Daoy (cell line): ENCODE data around the gene LPCAT3. TPM values are rescaled to one million over a fixed set of nuclear protein-coding genes. Genes with fewer than 3 reads are reported as not detected.

ENCODE experiments used
- DNase-seq: peaks from one replicate; pipeline ENCODE4 v3.0.0-alpha.2; 2015; ENCODE audit warnings: low read depth
- total RNA-seq: library from RNA; depleted of rRNA; stranded (reverse); fragments of >200 nt; shearing (Covaris generic); gene quantifications from 2 replicates; pipeline ENCODE4 v1.2.3, GENCODE V29; 2014

LPCAT3 gene
- total RNA-seq, 1 experiment from 2014 or later, result 13.7 TPM

GRCh38 chr12:6964605-6965025 lies 53.7 kb downstream of the LPCAT3 start:
- no peak for DNase-seq

DNA sequence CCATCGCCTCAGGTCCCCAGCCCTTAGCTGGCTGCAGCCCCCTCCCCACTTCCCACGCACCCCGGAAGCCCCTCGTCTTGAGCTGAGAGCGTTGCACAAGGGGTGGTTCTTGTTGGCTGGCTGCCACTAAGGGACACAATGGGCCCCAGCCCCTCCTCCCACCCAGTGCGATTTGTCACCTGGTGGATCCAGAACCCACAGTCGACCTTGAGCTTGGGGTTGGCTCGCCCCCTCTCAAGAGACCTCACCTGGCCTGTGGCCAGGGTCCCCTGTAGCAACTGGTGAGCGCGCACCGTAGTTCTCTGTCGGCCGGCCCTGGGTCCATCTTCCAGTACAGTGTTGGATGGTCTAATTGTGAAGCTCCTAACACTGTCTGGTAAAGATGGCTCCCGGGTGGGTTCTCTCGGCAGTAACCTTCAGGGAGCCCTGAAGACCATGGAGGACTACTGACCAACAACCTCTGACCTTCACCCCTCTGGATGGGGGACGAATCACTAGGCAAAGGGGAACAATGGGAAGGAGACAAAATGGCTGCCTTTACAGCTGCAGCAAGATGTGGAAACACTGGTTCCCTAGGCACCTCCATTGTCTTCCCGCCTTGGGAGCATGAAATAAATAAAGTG lies 54.4 kb downstream of the LPCAT3 start:
- no peak for DNase-seq

GRCh38 chr12:6963016-6963731 lies 55.1 kb downstream of the LPCAT3 start:
- DNase-seq, result no peak

- DNase-seq, result no peak
These were observed 55.8 kb downstream of the LPCAT3 start for GRCh38 chr12:6962285-6963015.

- peak; percentile 90 for DNase-seq
These were observed 56.5 kb downstream of the LPCAT3 start for GRCh38 chr12:6961695-6962284.

DNA sequence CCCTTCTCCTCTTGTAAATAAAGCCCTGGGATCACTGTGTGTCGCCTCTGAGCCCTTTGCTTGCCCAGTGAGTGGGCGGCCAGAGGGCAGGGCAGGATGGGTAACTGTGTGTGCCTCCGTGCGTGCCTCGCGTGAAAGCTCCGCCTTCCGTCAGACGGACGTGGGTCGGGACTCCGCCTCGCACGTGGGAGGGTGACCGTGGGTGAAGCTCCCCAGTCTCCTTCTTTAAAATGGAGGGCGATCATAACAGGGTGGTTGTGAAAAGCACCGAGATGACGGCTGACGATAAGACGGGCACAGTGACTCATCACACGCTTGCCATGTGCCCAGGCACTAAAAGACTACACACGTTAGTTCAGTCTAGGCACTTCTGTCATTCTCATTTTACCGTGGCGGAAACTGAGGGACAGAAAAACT lies 57.0 kb downstream of the LPCAT3 start:
- DNase-seq, result peak; percentile 86

DNA sequence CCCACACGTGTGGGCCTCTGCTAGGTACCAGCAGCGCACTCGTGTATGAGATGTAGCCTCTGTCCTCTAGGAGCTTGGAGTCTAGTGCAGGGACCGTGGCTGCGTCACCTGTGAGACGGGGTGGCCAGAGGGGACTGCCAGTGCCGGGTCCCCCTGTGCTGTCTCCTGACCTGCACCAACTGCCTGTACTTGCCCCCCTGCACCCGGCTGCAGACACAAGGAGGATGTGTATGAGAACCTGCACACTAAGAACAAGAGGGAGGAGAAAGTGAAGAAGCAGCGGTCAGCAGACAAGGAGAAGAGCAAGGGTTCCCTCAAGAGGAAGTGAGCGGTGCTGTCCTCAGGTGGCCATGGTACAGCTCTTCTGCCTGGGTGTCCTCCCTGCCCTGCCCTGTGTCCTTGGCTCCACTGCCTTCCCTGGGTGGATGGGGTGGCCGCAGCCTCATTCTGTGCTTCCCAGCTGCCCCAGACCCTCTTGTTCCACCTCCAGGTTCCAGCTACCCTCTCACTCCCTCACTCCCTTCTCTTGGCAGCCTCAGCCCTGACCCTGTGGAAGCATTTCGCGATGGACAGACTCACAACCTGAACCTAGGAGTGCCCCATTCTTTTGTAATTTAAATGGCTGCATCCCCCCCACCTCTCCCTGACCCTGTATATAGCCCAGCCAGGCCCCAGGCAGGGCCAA lies 57.5 kb downstream of the LPCAT3 start:
- no peak for DNase-seq

DNA sequence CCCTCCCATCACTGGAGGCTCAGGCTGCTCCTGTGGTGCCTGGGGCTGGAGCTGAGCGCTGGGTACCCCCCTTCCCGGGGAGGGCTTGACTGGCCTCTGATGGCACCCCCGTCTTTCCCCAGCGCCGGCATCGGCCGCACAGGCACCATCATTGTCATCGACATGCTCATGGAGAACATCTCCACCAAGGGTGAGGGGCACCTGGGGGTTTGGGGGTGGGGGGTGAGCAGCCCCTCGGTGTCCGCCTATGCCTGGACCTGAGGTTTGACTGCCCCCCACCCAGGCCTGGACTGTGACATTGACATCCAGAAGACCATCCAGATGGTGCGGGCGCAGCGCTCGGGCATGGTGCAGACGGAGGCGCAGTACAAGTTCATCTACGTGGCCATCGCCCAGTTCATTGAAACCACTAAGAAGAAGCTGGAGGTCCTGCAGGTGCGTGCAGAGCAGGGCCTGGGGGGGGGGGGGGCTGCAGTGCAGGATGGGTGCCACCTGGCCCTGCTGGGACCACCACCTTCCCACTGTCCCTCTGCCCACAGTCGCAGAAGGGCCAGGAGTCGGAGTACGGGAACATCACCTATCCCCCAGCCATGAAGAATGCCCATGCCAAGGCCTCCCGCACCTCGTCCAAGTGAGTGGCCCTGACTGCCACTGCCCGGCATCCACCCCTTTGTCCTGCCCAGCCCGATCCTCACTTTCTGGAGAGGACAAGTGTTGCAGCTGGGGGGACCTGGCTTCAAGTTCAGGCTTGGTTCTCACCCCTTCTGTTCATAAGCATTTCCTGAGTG lies 58.3 kb downstream of the LPCAT3 start:
- no peak for DNase-seq

- DNase-seq, result no peak
These were observed 59.0 kb downstream of the LPCAT3 start for GRCh38 chr12:6959058-6959804.

GRCh38 chr12:6958609-6959057 lies 59.6 kb downstream of the LPCAT3 start:
- DNase-seq, result no peak

GRCh38 chr12:6957741-6958608 lies 60.3 kb downstream of the LPCAT3 start:
- no peak for DNase-seq

DNA sequence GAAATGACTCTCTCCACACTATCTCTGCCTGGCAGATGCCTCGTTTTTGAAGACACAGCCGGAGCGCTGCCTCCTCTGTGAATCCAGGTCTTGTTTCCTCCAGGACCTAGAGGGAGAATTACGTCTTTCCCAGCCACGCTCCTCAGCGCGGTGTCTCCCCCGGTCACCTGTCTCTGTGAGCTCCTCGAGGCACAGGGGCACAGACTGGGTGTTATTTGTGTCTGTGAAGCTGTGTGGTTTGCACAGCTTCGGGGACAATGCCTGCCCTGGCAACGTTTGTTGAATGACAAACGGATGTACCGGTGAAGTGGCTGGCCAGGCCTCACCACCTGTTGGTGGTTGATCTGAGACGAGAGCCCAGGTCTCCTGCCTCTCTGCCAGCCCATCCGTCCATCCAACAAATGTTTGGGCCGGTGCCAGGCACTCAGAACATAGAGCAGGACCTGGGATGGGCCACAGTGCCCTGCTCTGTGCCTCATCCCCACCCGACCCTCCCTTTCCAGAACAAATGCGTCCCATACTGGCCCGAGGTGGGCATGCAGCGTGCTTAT lies 61.0 kb downstream of the LPCAT3 start:
- DNase-seq, result no peak

DNA sequence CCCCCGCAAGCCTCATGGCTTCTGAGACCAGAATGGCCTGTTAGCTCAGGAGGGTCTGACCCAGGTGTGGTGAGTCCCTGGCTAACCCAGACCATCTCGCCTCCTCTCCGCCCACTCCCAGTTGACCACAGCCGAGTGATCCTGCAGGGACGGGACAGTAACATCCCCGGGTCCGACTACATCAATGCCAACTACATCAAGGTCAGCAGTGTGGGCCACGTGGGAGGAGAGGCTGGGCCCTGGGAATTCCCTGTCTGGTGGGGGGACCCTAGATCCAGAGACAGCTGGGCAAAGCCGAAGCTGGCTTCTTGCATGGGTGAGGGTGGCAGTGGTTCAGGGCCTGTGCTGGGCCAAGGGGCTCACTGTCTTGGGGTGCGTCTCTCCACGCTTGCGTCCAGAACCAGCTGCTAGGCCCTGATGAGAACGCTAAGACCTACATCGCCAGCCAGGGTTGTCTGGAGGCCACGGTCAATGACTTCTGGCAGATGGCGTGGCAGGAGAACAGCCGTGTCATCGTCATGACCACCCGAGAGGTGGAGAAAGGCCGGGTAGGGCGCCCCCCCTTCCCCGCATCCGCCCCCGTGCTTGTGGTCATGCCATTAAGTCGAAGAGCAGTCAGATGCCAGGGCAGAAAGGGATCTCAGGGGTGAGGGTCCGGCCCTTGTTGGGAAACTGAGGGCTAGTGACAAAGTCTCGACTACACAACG lies 62.1 kb downstream of the LPCAT3 start:
- DNase-seq, result no peak

DNA sequence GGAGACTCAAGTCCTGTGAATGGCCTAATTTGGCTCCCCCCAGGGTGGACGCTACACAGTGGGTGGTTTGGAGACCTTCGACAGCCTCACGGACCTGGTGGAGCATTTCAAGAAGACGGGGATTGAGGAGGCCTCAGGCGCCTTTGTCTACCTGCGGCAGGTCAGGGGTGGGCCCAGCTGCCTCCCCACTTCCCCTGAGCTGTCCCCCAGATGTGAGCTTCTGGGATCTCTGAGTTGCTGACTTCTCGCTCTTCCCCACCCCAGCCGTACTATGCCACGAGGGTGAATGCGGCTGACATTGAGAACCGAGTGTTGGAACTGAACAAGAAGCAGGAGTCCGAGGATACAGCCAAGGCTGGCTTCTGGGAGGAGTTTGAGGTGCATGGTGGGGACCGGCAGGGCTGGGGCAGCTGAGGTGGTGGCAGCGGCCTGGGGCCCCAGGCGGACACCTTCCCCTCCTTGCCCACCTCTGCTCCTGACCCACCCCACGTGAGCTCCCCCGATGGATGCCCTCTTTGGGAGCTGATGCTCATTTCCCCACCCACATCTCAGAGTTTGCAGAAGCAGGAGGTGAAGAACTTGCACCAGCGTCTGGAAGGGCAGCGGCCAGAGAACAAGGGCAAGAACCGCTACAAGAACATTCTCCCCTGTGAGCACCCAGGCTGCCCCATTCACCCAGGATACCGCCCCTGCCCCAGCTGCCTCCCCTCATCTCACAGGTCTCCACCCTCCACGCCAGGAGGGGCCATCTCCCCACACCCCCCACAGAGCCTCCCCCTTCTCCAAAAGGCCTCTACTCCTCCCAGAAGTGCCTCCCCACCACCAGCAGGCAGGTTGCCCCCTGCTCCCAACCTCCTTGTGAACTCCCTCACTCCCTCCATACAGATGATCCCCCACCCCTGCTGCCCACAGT lies 62.9 kb downstream of the LPCAT3 start:
- DNase-seq, result no peak

- DNase-seq, result no peak
These were observed 63.8 kb downstream of the LPCAT3 start for GRCh38 chr12:6954316-6955107.
